Pulmonary artery endothelial cell (primary cell): ENCODE measurements around the gene BZW2. TPM values are rescaled to one million over a fixed set of nuclear protein-coding genes. Genes with fewer than 3 reads are reported as not detected.
"Not testable (repeated sequence)": the region's sequence is repeated elsewhere in the genome, so short reads cannot be mapped to it uniquely, and the experiment has no call there.

Source experiments
- DNase-seq: peaks from one replicate; pipeline ENCODE4 v3.0.0-alpha.2; 2011; ENCODE audit warnings: low read depth, low spot score
- total RNA-seq: library from RNA; depleted of rRNA; stranded (reverse); fragments of >200 nt; gene quantifications from 2 replicates; pipeline ENCODE4 v1.2.3, GENCODE V29; 2014

The BZW2 gene
- total RNA-seq, 1 donor from 2014 or later: 99.1 TPM

DNA sequence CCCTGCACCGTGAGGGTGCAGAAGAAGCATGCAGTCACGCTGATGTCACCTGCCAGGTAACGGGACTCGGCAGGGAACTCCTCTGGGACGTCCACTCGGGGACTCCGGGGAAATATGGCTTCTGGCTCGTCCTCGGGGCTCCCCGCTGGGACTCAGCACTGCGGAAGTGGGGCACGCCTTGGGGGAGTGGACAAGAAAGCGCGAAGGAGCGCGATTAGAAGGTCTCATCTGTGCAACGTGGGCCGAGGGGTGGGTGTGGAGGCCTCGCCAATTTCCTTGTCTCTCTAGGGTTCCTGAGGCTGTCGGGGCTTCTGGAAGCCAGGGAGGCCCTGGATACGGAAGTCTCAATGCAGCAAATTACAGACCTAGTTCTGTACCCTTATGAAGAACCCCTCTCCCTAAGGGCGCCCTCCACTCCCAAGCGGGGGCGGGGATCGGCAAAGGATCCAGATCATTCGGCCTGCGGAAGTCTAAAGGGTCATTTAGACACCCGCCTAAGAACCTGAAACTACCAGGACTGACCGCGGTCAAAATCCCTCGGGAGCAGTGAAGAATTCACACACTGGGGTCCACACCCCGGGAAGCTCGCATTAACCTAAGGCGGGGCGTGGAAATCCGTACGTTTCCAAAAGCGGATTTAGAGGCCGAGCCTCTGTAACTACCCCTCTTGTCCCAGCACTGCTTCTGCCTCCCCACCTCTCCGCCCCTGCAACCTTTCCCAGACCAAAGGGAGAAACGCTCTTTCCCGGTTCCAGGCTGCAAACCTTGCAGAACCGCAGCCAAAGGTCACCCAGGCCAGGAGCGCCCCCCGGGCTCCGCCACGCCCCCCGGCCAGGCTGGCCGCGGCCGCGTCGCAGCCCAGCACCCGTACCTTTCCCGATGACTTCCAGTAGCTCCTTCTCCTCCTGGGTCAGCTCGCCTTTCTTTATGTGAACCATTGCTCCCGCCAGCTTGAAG lies 1.1 kb upstream of the BZW2 start:
- no peak for DNase-seq

DNA sequence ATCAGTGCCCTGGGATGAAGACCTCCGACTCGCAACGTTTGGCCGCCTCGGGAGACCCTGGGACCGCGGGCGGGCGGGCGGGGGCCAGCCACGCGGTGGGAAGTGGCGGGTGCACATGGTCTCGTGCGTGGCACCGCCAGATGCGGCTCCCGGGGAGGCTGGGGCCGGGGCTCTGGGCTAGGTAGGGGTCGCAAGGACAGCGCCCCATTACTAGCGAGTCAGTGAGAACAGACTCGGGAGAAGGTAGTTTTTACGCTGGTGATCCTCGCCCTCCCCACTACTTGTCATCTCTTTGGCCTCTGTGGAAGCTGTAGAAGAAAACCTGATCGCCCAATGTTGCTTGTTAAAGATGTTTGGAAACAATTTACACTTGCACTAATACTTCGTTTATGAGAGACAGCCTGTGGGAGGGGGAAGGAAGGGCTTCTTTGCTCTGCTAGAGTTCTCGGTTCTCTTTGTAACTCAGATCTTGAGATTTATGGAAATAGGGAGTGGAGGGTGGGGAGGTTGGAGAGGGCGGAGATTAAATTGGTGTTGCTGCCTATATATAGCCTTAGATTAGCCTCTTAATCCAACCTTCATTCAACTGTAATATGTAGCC lies 591 bp downstream of the BZW2 start:
- no peak for DNase-seq

DNA sequence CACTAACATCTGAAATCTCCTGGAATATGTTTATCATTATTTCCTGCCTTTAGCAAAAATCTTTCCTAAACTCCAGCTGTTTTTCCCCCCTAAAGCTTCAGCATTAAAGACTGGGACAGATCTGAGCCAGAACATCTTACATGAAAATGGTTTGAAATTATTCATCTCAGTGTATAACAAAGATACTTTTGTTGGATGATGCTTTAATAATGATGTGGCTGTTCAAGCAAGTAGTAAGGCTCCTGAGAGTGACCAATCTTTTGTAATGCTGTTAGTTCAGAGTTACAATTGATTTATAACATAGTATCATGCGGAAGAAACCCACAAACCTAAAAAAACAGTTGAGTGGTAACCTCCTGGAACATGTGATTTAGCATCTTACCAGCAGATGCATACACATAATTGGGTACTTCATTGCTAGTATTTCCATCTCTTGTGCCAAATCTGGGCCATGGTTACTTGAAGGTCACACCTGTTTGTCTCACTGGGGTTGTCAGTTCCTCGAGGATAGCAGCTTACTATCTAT lies 1.5 kb downstream of the BZW2 start:
- DNase-seq: no peak

DNA sequence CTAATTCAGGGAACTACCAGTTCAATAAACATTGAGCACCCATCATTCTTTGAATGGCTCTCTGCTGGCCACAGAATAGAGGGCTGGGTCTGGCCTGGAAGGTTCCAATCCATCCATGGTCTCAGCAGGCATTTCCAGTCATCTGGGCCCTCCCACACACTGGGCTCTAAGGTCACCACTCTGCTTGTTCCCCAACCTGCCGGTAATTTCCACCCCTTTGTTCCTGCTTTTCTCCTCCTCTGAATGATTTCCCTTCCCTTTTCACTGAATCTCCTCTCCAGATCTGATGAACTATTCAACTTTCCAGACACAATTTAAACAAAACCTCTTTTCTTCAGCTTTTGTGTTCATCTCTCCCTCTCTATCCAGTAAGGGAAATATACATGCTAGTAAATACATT lies 2.6 kb downstream of the BZW2 start:
- DNase-seq: no peak

DNA sequence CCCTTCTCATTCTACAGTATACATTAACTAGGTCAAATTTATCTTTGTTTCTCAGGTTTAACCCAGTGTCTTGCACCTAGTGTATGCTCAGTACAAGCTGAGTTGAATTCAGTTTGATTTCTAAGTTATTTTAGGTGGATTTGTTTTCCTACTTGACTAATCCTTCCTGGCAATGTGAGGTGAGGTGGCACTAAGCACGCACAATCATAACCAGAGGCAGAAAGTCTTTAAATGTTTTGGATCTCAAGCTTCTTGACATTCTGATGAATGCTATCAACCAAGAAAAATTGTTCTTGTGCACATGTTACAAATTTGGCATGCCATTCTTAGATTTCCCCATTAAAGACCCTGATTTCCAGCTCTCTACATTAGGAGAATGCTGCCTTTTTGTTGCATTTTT lies 3.2 kb downstream of the BZW2 start:
- peak; percentile 26 for DNase-seq

DNA sequence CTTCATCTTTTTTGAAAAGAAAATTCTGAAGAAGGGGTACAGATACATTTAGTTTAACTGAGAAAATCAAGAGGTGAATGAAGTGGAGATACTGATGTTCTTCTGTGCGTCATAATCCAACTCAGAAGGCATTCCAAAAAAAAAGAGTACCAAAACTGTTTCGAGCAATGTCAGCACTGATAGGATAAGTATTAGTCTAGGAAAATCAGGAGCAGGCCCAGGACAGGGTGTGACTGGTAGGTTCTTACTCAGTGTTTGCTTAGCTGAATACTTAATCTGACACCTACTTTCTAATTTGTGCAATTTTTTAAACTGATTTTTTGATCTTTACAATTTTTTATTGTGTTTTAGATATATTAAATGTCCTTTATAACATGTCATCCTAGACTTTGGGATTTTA lies 4.3 kb downstream of the BZW2 start:
- DNase-seq: no peak

DNA sequence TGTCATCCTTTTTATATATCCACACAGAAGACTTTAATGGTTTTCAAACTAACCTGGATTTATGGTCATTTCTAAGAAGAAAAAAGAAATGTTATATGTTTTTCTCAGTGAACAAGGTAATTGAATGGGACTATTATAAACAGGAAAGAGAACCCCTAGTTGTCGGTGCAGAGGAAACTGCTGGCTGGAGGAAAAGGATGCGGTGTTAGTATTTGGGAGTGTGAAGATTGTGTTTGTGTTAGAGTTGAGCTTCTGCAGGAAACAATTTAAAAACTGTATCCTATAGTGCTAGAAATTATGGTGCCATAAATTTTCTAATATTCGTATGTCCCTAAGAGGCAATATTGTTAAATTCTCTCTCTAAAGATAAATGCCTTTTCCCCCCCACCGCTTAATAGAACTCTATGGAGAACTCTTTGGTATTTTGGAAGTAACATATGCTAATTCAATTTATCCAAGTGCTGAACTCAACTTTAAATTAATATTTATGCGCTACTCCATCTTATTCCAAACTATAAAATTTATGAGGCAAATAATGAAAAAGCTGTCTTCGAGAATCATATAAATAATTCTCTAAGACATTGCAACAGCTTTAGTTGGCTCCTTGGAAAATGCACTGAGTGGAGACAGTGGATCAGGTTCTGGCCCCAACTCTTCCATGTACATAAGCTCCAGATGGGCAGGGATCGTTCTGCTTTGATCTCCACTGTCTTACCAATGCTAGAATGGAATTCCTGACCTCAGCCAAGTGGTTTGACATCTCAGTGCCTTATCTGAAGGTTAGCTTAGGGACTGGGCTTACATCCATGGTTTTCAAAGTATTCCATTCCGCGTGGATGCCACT lies 5.6 kb downstream of the BZW2 start:
- peak; percentile 19 for DNase-seq

DNA sequence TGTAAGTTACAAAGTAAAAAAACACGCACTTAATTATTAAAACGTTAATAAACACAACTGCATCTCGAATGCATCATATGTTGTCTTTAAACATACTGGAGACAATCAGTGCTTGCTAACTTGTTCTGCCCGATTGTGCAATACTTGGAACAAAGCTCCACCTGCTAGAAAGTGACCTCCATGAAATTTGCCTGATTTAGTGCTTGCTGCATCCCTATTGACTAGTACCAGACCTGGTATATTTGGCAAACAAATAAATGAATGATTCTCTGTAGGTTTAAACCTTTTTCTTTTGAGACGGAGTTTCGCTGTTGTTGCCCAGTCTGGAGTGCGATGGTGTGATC lies 6.2 kb downstream of the BZW2 start:
- DNase-seq: no peak

DNA sequence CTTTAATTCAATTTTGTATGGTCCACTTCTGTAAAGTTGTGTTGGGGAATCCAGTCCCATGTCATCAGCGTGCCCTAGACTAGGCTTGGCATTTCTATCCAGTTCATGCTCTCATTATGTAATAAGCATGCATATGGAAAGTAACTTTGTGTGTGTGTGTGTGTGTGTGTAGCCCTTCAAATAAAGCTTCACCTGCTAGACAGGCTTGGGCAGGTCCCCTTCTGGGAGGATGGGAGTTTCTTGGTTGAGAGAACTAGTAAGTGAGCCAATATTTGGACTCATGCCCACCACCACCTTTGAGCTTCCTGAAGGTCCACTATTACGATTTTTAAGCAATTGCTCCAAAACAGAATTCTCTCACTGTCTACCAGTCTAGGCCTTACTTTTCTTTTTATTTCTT lies 6.9 kb downstream of the BZW2 start:
- no peak for DNase-seq

DNA sequence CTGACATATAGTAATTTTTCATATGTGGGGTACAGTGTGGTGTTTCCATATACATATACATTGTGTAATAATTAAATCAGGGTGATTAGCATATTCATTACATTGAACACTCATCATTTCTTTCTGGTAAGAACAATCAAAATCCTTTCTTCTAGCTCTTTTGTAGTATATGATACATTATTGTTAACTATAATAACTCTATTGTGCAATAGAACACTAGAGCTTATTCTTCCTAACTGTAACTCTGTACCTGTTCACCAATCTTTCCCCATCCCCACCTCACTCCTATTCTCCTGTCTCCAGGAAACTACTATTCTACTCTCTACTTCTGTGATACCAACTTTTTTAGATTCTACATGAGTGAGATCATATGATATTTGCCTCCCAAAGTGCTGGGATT lies 9.4 kb downstream of the BZW2 start:
- no peak for DNase-seq

DNA sequence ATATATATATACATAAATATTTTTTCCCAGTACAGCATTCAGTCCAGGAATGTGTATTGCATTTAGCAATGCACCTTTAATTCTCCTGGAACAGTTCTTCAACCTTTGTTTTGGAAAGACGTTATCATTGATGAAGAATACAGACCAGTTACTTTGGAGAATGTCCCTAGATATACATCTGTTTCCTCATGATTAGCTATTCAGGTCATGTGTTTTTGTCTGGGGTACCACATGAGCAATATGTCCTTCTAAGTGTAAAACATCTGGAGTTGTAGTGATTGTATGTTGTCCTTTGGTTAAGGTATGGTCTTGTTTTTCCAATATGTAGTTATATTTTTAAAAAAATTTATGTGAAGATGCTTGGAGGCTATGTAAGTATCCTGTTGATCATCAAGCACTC lies 10.2 kb downstream of the BZW2 start:
- no peak for DNase-seq

DNA sequence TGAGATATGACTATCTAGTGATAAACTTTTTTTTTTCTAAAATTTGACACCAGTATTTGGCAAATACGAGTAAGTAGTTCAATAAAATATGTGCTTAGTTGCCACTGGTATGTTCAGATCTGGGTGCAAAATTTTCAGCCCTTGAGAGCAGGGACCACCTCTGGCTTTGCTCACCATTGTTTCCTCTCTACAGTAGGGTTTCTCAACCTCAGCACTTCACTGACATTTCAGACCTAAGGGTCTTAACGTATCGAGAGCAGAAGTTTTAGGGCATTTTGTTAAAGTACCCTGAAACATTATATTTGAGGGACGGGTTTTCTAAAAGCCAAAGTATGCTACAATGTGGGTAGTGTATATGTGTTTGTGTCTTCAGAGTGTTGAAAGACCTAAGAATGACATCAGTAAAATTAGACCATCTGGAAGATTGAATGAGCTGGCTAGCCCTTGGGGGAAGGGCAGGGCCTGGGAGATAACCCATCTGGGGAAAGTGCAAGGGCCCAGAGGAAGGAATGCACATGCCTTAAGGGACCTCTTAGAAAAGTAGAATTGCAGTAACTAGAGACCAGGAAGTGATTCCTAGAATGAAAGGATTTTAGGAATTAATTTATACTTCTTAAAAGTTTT lies 11.8 kb downstream of the BZW2 start:
- no peak for DNase-seq

DNA sequence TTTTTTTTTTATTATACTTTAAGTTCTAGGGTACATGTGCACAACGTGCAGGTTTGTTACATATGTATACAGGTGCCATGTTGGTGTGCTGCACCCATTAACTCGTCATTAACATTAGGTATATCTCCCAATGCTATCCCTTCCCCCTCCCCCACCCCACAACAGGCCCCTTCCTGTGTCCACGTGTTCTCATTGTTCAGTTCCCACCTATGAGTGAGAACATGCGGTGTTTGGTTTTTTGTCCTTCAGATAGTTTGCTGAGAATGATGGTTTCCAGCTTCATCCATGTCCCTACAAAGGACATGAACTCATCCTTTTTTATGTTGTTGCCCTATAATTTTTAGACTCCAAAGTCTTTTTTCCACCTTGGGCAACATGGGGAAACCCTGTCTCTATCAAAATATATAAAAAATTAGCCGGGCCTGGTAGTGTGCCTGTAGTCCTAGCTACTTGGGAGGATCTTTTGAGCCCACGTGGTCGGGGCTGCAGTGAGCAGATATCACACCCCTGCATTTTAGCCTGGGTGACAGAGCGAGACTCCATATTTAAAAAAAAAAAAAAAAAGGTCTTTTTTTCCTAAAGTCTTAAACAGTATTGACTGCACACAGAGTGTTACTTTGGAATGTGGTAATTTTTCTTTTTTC lies 14.0 kb downstream of the BZW2 start:
- not testable (repeated sequence) for DNase-seq

DNA sequence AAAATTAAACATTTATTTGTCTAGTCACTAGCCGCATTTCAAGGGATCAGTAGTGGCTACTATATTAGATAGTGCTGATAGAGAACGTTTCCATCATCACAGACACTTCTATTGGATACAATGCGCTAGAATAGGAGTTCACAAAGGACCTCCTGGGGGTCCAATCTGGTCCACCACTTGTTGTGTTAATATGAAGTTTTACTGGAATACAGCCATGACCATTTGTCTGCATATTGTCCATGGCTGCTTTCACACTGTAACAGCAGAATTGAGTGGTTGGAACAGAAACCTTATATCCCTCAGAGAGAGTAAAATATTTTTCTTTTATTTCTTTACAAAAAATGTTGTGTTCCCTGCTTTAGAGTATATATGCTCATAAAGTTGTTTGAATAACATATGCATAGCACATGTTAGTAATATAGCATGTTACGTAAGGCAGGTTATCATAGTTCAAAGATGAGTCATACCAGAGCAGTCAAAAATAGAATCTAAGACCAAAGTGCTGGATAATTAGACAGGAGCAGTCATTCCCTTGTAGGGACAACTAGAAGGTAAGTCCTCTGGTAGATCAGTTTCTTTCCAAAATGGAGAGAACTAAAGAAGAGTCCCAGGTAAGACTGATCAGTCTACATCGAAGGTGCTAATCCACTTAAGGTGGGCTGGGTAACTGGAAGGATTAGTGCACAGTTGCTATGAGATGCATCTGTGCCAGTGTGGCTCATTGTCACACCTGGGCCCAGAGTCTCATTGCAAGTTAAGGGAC lies 14.9 kb downstream of the BZW2 start:
- DNase-seq: peak; percentile 20

DNA sequence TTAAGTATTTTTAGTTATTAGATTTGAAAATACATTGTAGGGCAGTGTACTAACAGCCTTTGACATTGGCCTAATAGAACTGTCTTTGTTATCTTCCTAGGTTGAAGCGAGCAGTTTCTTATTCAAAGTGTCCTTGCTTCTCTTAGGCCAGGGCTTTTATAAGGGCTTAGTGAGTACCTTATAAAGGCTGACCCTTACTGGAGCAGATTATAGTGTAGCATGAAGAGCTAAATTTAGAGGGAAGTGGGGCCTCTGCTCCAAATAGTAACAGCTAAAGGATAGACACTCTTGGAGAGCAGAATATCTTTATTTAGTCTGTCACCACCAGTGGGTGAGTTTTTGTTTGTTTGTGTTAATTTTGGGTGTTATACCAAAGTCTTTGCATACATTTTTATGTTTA lies 15.9 kb downstream of the BZW2 start:
- DNase-seq: no peak

DNA sequence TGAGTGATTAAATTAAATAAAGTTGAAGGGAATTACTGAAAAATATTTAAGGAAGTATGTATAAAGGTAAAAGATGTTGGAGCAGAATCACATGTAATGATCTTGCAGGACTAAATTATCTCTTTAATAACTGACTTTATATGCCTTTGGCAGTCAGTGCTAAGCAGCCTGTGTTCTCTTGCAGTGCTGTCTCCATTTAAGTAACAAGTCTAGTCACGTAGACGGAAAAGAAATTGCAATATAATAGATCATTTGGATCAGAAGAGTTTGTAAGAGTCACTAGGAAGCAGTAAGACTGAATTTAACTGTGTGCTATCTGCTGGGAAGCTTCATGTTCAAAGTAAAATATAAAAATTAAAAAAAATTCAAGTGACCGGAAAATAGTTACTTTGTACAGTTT lies 21.4 kb downstream of the BZW2 start:
- no peak for DNase-seq

DNA sequence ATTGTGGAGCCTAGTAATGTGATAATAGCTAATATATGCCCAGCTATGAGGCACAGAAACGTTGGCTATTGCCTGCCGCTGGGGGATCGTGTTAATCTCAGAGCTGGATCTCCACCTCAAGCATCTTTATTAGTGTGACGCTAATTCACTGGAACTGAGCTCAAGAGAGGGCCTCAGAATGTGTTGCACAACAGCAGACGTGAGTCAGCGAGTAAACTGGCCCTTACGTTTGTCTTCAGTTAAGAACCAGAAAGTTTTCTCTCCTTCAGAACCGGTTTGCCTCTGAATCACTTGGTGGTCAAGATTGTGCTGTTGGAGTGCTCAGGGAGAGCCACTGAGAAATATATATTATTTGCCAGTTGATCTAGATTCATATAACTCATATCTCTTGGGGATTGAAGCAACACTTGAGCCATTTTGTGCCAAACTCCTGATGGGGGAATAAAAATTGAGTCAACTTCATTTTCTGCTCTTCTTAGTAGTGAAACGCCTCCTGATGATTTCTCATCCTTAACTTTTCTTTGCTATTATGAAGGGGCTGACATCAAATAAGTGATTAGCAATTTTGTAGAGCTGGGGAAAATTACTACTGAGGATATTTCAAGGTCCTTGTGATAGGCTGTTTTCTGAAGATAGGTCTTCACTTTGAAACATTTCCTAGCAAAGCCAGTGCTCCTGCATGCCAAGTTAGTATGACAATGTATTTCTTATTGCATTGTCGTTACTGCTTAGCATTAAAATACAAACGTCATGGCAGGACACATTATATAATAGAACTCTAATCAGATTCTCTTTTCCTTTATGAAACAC lies 22.3 kb downstream of the BZW2 start:
- DNase-seq: no peak

DNA sequence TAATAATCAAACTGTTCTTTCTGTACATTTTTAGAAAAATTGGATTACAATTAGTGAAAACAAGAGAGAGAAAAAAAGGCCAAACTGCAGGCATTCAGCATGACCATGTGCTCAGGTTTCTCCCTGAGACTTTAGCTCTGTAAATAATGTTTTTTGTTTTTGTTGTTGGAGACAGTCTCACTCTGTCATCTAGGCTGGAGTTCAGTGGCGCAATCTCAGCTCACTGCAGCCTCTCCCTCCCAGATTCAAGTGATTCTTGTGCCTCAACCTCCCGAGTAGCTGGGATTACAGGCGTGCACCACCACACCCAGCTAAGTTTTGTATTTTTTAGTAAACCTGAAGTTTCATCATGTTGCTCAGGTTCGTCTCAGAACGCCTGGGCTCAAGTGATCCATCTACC lies 23.0 kb downstream of the BZW2 start:
- no peak for DNase-seq

DNA sequence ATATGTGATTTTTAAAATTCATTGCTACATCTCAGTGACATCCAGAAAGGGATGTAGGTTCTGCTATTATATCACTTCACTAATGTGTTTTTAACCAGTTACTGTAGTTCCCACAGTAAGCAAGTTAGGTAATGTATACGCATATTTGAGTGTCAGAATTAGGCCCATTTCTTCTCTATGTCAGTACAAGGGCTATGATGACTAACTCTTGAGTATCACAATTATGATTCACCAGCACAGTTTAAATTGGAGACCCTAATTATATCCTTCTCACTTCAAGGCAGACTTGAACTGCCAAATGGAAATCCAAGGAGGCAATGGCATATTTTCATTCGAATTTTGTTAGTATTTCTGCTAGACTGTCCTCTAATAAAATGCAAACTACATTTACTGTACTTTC lies 23.6 kb downstream of the BZW2 start:
- no peak for DNase-seq
